HCT116 (cell line): ENCODE data around the gene FBXO24. TPM values are rescaled to one million over a fixed set of nuclear protein-coding genes. Genes with fewer than 3 reads are reported as not detected.
A peak's percentile ranks its signal among the peaks of the same experiment; 100 is the strongest.

Experiments used
- ATAC-seq: fragments of 200-7000 bp; cut with Tn5 transposase; 2 replicates; pipeline ENCODE4 v1.9.1; 2020; ENCODE audit warnings: mild to moderate bottlenecking, moderate library complexity
- BruUV-seq: library from RNA; stranded (reverse); fragments of 400-500 nt; replicated peaks from 2 replicates; lab custom pipeline; 2021; lab: Mats Ljungman, UMichigan
- CTCF ChIA-PET: fragments of 300-600 bp; sonication (Branson Sonifier 250); formaldehyde crosslinking; loops from one replicate; lab custom pipeline; 2021; ENCODE audit warnings: antibody characterized with exemption; lab: Charles Lee
- POLR2A ChIA-PET: fragments of 300-600, 350-600 bp; sonication (Branson Sonifier 250); formaldehyde crosslinking; loops from one replicate; lab custom pipeline; 2021; ENCODE audit warnings: antibody characterized with exemption; lab: Charles Lee
- RAD21 ChIA-PET, 2 experiments: fragments of 300-600 bp; sonication (Branson Sonifier 250); formaldehyde crosslinking; loops; one replicate each; lab custom pipeline; 2023; ENCODE audit warnings: low total read pairs in 2 of 2; ENCODE audit not compliant: uncharacterized antibody in 2 of 2, unreplicated experiment in 2 of 2, low non-redundant PET in 1 of 2; lab: Charles Lee
- DNase-seq: peaks from one replicate; pipeline ENCODE4 v3.0.0-alpha.2; 2010; ENCODE audit warnings: low read depth, low spot score
- H2AFZ ChIP-seq: fragments of 200-600 bp; shearing (Covaris generic), sonication (generic); 2 replicates; pipeline ENCODE4 v1.6.1; 2017; ENCODE audit warnings: low read depth, mixed run types, mixed read lengths, antibody characterized with exemption, low read length; ENCODE audit not compliant: poor library complexity, severe bottlenecking
- H3K27ac ChIP-seq: 2 replicates; pipeline ENCODE4 v1.5.1; 2012; ENCODE audit warnings: low read depth, low read length
- H3K27me3 ChIP-seq: fragments of 200-600 bp; sonication (generic); 2 replicates; pipeline ENCODE4 v1.6.1; 2016; ENCODE audit warnings: mixed run types, low read length, mixed read lengths; ENCODE audit not compliant: insufficient read depth
- H3K36me3 ChIP-seq, 2 experiments: fragments of 200-500 bp in 1 of 2; fragments of 200-600 bp in 1 of 2; sonication (Bioruptor generic) in 1 of 2; sonication (generic) in 1 of 2; 2 replicates each; pipeline versions ENCODE4 v1.5.1 to v1.6.1; 2014 to 2016; ENCODE audit warnings: low read length in 2 of 2, inconsistent platforms in 1 of 2, mixed read lengths in 1 of 2, mixed run types in 1 of 2; ENCODE audit not compliant: insufficient read depth in 2 of 2, control insufficient read depth in 1 of 2
- H3K4me1 ChIP-seq, 2 experiments: fragments of 200-600 bp in 1 of 2; sonication (generic) in 1 of 2; 2 replicates each; pipeline versions ENCODE4 v1.5.1 to v1.6.1; 2012 to 2017; ENCODE audit warnings: low read length in 2 of 2, inconsistent platforms in 1 of 2, mild to moderate bottlenecking in 1 of 2, mixed read lengths in 1 of 2, mixed run types in 1 of 2, moderate library complexity in 1 of 2; ENCODE audit not compliant: insufficient read depth in 2 of 2, control insufficient read depth in 1 of 2
- H3K4me2 ChIP-seq: fragments of 200-600 bp; sonication (generic); 2 replicates; pipeline ENCODE4 v1.6.1; 2017; ENCODE audit warnings: mixed run types, low read length, mixed read lengths
- H3K4me3 ChIP-seq, 2 experiments: fragments of 200-600 bp in 1 of 2; sonication (generic) in 1 of 2; replicated peaks in 1 of 2; 2 replicates each; pipeline ENCODE4 v1.5.1; 2011 to 2016; ENCODE audit warnings: low read length in 2 of 2, control low read depth in 1 of 2, low read depth in 1 of 2, mild to moderate bottlenecking in 1 of 2, mixed read lengths in 1 of 2, mixed run types in 1 of 2
- H3K79me2 ChIP-seq: fragments of 200-600 bp; sonication (generic); 2 replicates; pipeline ENCODE4 v1.6.1; 2017; ENCODE audit warnings: mild to moderate bottlenecking, mixed run types, low read length, moderate library complexity, mixed read lengths; ENCODE audit not compliant: insufficient read depth
- H3K9ac ChIP-seq: fragments of 200-600 bp; sonication (generic); 2 replicates; pipeline ENCODE4 v1.6.1; 2016; ENCODE audit warnings: low read length, mixed read lengths
- H3K9me2 ChIP-seq: fragments of 200-600 bp; sonication (generic), shearing (Covaris generic); 2 replicates; pipeline ENCODE4 v1.6.1; 2017; ENCODE audit warnings: mixed run types, mild to moderate bottlenecking, moderate library complexity; ENCODE audit not compliant: insufficient read depth
- H3K9me3 ChIP-seq, 2 experiments: fragments of 200-500 bp in 1 of 2; fragments of 200-600 bp in 1 of 2; sonication (Bioruptor generic) in 1 of 2; sonication (generic) in 1 of 2; 2 replicates each; pipeline ENCODE4 v1.6.1; 2014 to 2017; ENCODE audit warnings: low read length in 2 of 2, mixed read lengths in 2 of 2, inconsistent platforms in 1 of 2, low read depth in 1 of 2, mild to moderate bottlenecking in 1 of 2, mixed run types in 1 of 2, moderate library complexity in 1 of 2; ENCODE audit not compliant: control insufficient read depth in 1 of 2, insufficient read depth in 1 of 2
- H4K20me1 ChIP-seq: fragments of 200-600 bp; sonication (generic), shearing (Covaris generic); 2 replicates; pipeline ENCODE4 v1.6.1; 2017; ENCODE audit warnings: mixed run types, mild to moderate bottlenecking, moderate library complexity; ENCODE audit not compliant: insufficient read depth
- CEBPB ChIP-seq: IDR thresholded peaks from 2 replicates; pipeline ENCODE4 v1.6.1; 2012; ENCODE audit warnings: low read depth
- EGR1 ChIP-seq: IDR thresholded peaks from 2 replicates; pipeline ENCODE4 v1.6.1; 2012; ENCODE audit warnings: low read depth
- ELF1 ChIP-seq: IDR thresholded peaks from 2 replicates; pipeline ENCODE4 v1.6.1; 2012; ENCODE audit warnings: low read depth, borderline replicate concordance
- EZH2 ChIP-seq: fragments of 200-600 bp; sonication (generic); IDR thresholded peaks from 2 replicates; pipeline ENCODE4 v1.6.1; 2017; ENCODE audit warnings: antibody characterized with exemption, mixed run types
- FOSL1 ChIP-seq: IDR thresholded peaks from 2 replicates; pipeline ENCODE4 v1.6.1; 2012; ENCODE audit warnings: low read depth
- POLR2A ChIP-seq: IDR thresholded peaks from 2 replicates; pipeline ENCODE4 v1.7.0; 2011; ENCODE audit warnings: borderline replicate concordance; ENCODE audit not compliant: insufficient read depth, insufficient read length; ENCODE audit errors: extremely low read depth
- POLR2AphosphoS5 ChIP-seq: IDR thresholded peaks from 2 replicates; pipeline ENCODE4 v1.6.1; 2011; ENCODE audit warnings: mild to moderate bottlenecking, low read depth, low read length, moderate library complexity
- SIN3A ChIP-seq: IDR thresholded peaks from 2 replicates; pipeline ENCODE4 v1.6.1; 2012; ENCODE audit warnings: low read depth
- SRF ChIP-seq: IDR thresholded peaks from 2 replicates; pipeline ENCODE4 v1.6.1; 2012; ENCODE audit warnings: low read depth
- YY1 ChIP-seq: IDR thresholded peaks from 2 replicates; pipeline ENCODE4 v1.6.1; 2011; ENCODE audit warnings: low read length, low read depth, moderate library complexity, mild to moderate bottlenecking; ENCODE audit not compliant: insufficient replicate concordance; ENCODE audit errors: extremely low read depth
- ZFX ChIP-seq: fragments of 450-650 bp; IDR thresholded peaks from 2 replicates; pipeline ENCODE4 v1.6.1; 2017
- intact Hi-C: fragments of 100-400 bp; cut with micrococcal nuclease; formaldehyde crosslinking; loops from 2 replicates; pipeline ENCODE4 v1.10.0; 2022
- total RNA-seq: library from RNA; stranded (reverse); gene quantifications from one replicate; pipeline ENCODE4 v1.2.1, GENCODE V29; 2021; ENCODE audit not compliant: unreplicated experiment
- TF ChIP-seq, protein P1 (sequence below), 3 experiments: fragments of 200-600 bp in 1 of 3; sonication (generic) in 1 of 3; IDR thresholded peaks in 2 of 3; conservative IDR thresholded peaks in 1 of 3; 2 replicates each; pipeline ENCODE4 v1.5.1; 2012 to 2017; ENCODE audit warnings: low read depth in 2 of 3, low read length in 2 of 3, antibody characterized with exemption in 1 of 3, borderline replicate concordance in 1 of 3, control low read depth in 1 of 3, mild to moderate bottlenecking in 1 of 3, mixed read lengths in 1 of 3, mixed run types in 1 of 3, moderate library complexity in 1 of 3; ENCODE audit not compliant: insufficient read depth in 1 of 3
- TF ChIP-seq, protein P2 (sequence below): IDR thresholded peaks from 2 replicates; pipeline ENCODE4 v1.6.1; 2012; ENCODE audit warnings: low read depth
- TF ChIP-seq, protein P3 (sequence below): IDR thresholded peaks from 2 replicates; pipeline ENCODE4 v1.6.1; 2011; ENCODE audit warnings: mild to moderate bottlenecking, low read length, moderate library complexity; ENCODE audit not compliant: insufficient replicate concordance; ENCODE audit errors: extremely low read depth

FBXO24 gene
- total RNA-seq, 1 experiment from 2014 or later = 2.1 TPM

DNA sequence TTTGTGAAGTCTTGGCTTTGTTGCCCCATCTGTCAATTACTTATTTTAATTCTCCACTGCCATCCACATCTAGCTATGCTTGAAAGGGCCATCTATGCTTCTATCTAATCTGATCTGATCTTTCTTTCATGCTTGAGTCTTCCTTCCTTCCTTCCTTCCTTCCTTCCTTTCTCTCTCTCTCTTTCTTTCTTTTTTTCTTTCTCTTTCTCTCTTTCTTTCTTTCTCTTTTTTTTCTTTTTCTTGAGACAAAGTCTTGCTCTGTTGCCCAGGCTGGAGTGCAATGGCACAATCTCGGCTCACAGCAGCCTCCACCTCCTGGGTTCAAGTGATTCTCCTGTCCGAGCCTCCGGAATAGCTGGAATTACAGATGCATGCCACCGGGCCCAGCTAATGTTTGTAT is 43.9 kb downstream of the FBXO24 start (continued):
- TF ChIP-seq SIN3A (no peak), POLR2AphosphoS5 (no peak), ELF1 (no peak), EZH2 (no peak)

DNA sequence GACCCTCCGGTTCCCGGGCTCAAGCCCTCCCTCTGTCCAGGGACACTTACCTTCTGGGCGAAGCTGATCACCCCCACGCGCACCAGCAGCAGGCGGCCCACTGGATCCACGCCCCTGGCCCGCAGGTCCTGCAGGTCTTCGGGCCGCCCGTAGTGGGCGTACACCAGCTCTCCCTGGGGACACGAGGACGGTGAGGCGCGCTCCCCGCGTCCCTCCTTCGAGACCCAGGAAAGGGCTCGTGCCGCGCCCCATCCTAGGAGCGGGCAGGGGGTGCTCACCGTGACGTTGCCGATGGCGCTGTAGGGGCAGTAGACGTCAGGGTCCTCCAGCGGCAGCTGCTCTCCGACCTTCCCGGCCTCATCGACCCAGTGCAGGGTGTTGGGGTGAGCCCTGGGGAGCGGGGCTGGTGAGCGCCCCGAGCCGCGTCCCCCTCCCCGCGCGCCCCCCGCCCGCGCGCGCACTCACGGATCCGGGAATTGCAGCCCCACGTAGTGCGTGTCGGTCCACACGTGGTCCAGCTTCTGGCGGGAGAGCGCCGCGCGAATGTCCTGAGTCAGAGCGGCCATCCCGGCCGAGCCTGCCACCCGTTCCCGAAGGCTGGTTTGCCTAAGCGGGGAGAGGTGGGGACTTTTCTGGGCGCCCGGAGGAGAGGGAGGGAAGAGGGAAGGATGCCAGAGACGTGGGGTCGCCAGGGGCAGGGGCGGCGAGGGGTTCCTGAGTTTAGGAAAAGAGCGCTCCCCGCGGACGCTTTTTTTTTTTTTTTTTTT is 47.0 kb downstream of the FBXO24 start:
- H3K27me3 ChIP-seq = no peaks in the 10 kb centered on the region
- H3K4me1 ChIP-seq = peaks cover 6 to 28% of the 10 kb centered on the region in 2 experiments; a peak in 3 of 4 replicates
- DNase-seq (no peak), ATAC-seq (peak; percentile 76)
- no peaks in the 10 kb centered on the region for H4K20me1 ChIP-seq
- H3K9ac ChIP-seq = peak overlapping the region; percentile 82
- H3K36me3 ChIP-seq = no peaks in the 10 kb centered on the region
- TF ChIP-seq FOSL1 (no peak), YY1 (peak; percentile 5), POLR2A (no peak), ZFX (no peak; the same call in 1 of the 2 replicates), SRF (no peak), POLR2AphosphoS5 (peak; percentile 59; the same call in 1 of the 2 replicates), EGR1 (no peak), CEBPB (no peak), EZH2 (no peak)
- TF ChIP-seq, protein P1, sequence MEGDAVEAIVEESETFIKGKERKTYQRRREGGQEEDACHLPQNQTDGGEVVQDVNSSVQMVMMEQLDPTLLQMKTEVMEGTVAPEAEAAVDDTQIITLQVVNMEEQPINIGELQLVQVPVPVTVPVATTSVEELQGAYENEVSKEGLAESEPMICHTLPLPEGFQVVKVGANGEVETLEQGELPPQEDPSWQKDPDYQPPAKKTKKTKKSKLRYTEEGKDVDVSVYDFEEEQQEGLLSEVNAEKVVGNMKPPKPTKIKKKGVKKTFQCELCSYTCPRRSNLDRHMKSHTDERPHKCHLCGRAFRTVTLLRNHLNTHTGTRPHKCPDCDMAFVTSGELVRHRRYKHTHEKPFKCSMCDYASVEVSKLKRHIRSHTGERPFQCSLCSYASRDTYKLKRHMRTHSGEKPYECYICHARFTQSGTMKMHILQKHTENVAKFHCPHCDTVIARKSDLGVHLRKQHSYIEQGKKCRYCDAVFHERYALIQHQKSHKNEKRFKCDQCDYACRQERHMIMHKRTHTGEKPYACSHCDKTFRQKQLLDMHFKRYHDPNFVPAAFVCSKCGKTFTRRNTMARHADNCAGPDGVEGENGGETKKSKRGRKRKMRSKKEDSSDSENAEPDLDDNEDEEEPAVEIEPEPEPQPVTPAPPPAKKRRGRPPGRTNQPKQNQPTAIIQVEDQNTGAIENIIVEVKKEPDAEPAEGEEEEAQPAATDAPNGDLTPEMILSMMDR (IDR thresholded peaks at IDR 0.05 in 2 of 3, conservative IDR thresholded peaks at IDR 0.05 in 1 of 3; ENCODE audit: borderline replicate concordance in 1 of 3, insufficient read depth in 1 of 3, low read depth in 2 of 3, low read length in 2 of 3) = peak in 2 of 3 experiments; percentile 36 to 57; a peak in 3 of 6 replicates
- TF ChIP-seq, protein P2, sequence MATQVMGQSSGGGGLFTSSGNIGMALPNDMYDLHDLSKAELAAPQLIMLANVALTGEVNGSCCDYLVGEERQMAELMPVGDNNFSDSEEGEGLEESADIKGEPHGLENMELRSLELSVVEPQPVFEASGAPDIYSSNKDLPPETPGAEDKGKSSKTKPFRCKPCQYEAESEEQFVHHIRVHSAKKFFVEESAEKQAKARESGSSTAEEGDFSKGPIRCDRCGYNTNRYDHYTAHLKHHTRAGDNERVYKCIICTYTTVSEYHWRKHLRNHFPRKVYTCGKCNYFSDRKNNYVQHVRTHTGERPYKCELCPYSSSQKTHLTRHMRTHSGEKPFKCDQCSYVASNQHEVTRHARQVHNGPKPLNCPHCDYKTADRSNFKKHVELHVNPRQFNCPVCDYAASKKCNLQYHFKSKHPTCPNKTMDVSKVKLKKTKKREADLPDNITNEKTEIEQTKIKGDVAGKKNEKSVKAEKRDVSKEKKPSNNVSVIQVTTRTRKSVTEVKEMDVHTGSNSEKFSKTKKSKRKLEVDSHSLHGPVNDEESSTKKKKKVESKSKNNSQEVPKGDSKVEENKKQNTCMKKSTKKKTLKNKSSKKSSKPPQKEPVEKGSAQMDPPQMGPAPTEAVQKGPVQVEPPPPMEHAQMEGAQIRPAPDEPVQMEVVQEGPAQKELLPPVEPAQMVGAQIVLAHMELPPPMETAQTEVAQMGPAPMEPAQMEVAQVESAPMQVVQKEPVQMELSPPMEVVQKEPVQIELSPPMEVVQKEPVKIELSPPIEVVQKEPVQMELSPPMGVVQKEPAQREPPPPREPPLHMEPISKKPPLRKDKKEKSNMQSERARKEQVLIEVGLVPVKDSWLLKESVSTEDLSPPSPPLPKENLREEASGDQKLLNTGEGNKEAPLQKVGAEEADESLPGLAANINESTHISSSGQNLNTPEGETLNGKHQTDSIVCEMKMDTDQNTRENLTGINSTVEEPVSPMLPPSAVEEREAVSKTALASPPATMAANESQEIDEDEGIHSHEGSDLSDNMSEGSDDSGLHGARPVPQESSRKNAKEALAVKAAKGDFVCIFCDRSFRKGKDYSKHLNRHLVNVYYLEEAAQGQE = no peak
- TF ChIP-seq, protein P3, sequence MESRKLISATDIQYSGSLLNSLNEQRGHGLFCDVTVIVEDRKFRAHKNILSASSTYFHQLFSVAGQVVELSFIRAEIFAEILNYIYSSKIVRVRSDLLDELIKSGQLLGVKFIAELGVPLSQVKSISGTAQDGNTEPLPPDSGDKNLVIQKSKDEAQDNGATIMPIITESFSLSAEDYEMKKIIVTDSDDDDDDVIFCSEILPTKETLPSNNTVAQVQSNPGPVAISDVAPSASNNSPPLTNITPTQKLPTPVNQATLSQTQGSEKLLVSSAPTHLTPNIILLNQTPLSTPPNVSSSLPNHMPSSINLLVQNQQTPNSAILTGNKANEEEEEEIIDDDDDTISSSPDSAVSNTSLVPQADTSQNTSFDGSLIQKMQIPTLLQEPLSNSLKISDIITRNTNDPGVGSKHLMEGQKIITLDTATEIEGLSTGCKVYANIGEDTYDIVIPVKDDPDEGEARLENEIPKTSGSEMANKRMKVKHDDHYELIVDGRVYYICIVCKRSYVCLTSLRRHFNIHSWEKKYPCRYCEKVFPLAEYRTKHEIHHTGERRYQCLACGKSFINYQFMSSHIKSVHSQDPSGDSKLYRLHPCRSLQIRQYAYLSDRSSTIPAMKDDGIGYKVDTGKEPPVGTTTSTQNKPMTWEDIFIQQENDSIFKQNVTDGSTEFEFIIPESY = no peak
- peak overlapping the region; percentile 67 for H3K27ac ChIP-seq
- H3K9me2 ChIP-seq = no peaks in the 10 kb centered on the region
- intact Hi-C loops = loop anchor here (2.0 to 5.0 kb wide), 2 partner anchors 40 to 59 kb away; partner anchors contain the start of genes GIGYF1 and GNB2
- peak overlapping the region; percentile 78 for H2AFZ ChIP-seq
- no peaks in the 10 kb centered on the region for H3K79me2 ChIP-seq
- no peaks in the 10 kb centered on the region for H3K9me3 ChIP-seq
- BruUV-seq = TSS peak; percentile 70
- peak overlapping the region; percentile 54 to 67 for H3K4me3 ChIP-seq
- H3K4me2 ChIP-seq = peak overlapping the region; percentile 97
- RAD21 ChIA-PET = interaction anchor here (0.6 to 1.0 kb wide), 5 partner anchors 21 to 194 kb away, joined by 3 to 7 read pairs (median 4); partner anchors contain the start of genes EPHB4 (in 1 of the 2) and MOSPD3 (in 1 of the 2)
- CTCF ChIA-PET = interaction anchor here (0.7 to 2.9 kb wide), 18 partner anchors 9 to 245 kb away, joined by 3 to 18 read pairs (median 5); partner anchors contain the start of genes FBXO24, GNB2, MOSPD3 and POP7
- POLR2A ChIA-PET = interaction anchor here (0.7 to 1.2 kb wide), 7 partner anchors 15 to 73 kb away, joined by 3 to 5 read pairs (median 4); partner anchors contain the start of gene POP7
